HCT116 (cell line): ENCODE results near the gene ZNF678. TPM values are rescaled to one million over a fixed set of nuclear protein-coding genes. Genes with fewer than 3 reads are reported as not detected.
"Not testable (repeated sequence)": the region's sequence is repeated elsewhere in the genome, so short reads cannot be mapped to it uniquely, and the experiment has no call there.

Source experiments
- ATAC-seq: fragments of 200-7000 bp; cut with Tn5 transposase; 2 replicates; pipeline ENCODE4 v1.9.1; 2020; ENCODE audit warnings: mild to moderate bottlenecking, moderate library complexity
- BruUV-seq: library from RNA; stranded (reverse); fragments of 400-500 nt; replicated peaks from 2 replicates; lab custom pipeline; 2021; lab: Mats Ljungman, UMichigan
- CTCF ChIA-PET: fragments of 300-600 bp; sonication (Branson Sonifier 250); formaldehyde crosslinking; loops from one replicate; lab custom pipeline; 2021; ENCODE audit warnings: antibody characterized with exemption; lab: Charles Lee
- POLR2A ChIA-PET: fragments of 300-600, 350-600 bp; sonication (Branson Sonifier 250); formaldehyde crosslinking; loops from one replicate; lab custom pipeline; 2021; ENCODE audit warnings: antibody characterized with exemption; lab: Charles Lee
- RAD21 ChIA-PET, 2 experiments: fragments of 300-600 bp; sonication (Branson Sonifier 250); formaldehyde crosslinking; loops; one replicate each; lab custom pipeline; 2023; ENCODE audit warnings: low total read pairs in 2 of 2; ENCODE audit not compliant: uncharacterized antibody in 2 of 2, unreplicated experiment in 2 of 2, low non-redundant PET in 1 of 2; lab: Charles Lee
- DNase-seq: peaks from one replicate; pipeline ENCODE4 v3.0.0-alpha.2; 2010; ENCODE audit warnings: low read depth, low spot score
- H2AFZ ChIP-seq: fragments of 200-600 bp; shearing (Covaris generic), sonication (generic); 2 replicates; pipeline ENCODE4 v1.6.1; 2017; ENCODE audit warnings: low read depth, mixed run types, mixed read lengths, antibody characterized with exemption, low read length; ENCODE audit not compliant: poor library complexity, severe bottlenecking
- H3K27ac ChIP-seq: 2 replicates; pipeline ENCODE4 v1.5.1; 2012; ENCODE audit warnings: low read depth, low read length
- H3K27me3 ChIP-seq: fragments of 200-600 bp; sonication (generic); 2 replicates; pipeline ENCODE4 v1.6.1; 2016; ENCODE audit warnings: mixed run types, low read length, mixed read lengths; ENCODE audit not compliant: insufficient read depth
- H3K36me3 ChIP-seq, 2 experiments: fragments of 200-500 bp in 1 of 2; fragments of 200-600 bp in 1 of 2; sonication (Bioruptor generic) in 1 of 2; sonication (generic) in 1 of 2; 2 replicates each; pipeline versions ENCODE4 v1.5.1 to v1.6.1; 2014 to 2016; ENCODE audit warnings: low read length in 2 of 2, inconsistent platforms in 1 of 2, mixed read lengths in 1 of 2, mixed run types in 1 of 2; ENCODE audit not compliant: insufficient read depth in 2 of 2, control insufficient read depth in 1 of 2
- H3K4me1 ChIP-seq, 2 experiments: fragments of 200-600 bp in 1 of 2; sonication (generic) in 1 of 2; 2 replicates each; pipeline versions ENCODE4 v1.5.1 to v1.6.1; 2012 to 2017; ENCODE audit warnings: low read length in 2 of 2, inconsistent platforms in 1 of 2, mild to moderate bottlenecking in 1 of 2, mixed read lengths in 1 of 2, mixed run types in 1 of 2, moderate library complexity in 1 of 2; ENCODE audit not compliant: insufficient read depth in 2 of 2, control insufficient read depth in 1 of 2
- H3K4me2 ChIP-seq: fragments of 200-600 bp; sonication (generic); 2 replicates; pipeline ENCODE4 v1.6.1; 2017; ENCODE audit warnings: mixed run types, low read length, mixed read lengths
- H3K4me3 ChIP-seq, 2 experiments: fragments of 200-600 bp in 1 of 2; sonication (generic) in 1 of 2; replicated peaks in 1 of 2; 2 replicates each; pipeline ENCODE4 v1.5.1; 2011 to 2016; ENCODE audit warnings: low read length in 2 of 2, control low read depth in 1 of 2, low read depth in 1 of 2, mild to moderate bottlenecking in 1 of 2, mixed read lengths in 1 of 2, mixed run types in 1 of 2
- H3K79me2 ChIP-seq: fragments of 200-600 bp; sonication (generic); 2 replicates; pipeline ENCODE4 v1.6.1; 2017; ENCODE audit warnings: mild to moderate bottlenecking, mixed run types, low read length, moderate library complexity, mixed read lengths; ENCODE audit not compliant: insufficient read depth
- H3K9ac ChIP-seq: fragments of 200-600 bp; sonication (generic); 2 replicates; pipeline ENCODE4 v1.6.1; 2016; ENCODE audit warnings: low read length, mixed read lengths
- H3K9me2 ChIP-seq: fragments of 200-600 bp; sonication (generic), shearing (Covaris generic); 2 replicates; pipeline ENCODE4 v1.6.1; 2017; ENCODE audit warnings: mixed run types, mild to moderate bottlenecking, moderate library complexity; ENCODE audit not compliant: insufficient read depth
- H3K9me3 ChIP-seq, 2 experiments: fragments of 200-500 bp in 1 of 2; fragments of 200-600 bp in 1 of 2; sonication (Bioruptor generic) in 1 of 2; sonication (generic) in 1 of 2; 2 replicates each; pipeline ENCODE4 v1.6.1; 2014 to 2017; ENCODE audit warnings: low read length in 2 of 2, mixed read lengths in 2 of 2, inconsistent platforms in 1 of 2, low read depth in 1 of 2, mild to moderate bottlenecking in 1 of 2, mixed run types in 1 of 2, moderate library complexity in 1 of 2; ENCODE audit not compliant: control insufficient read depth in 1 of 2, insufficient read depth in 1 of 2
- H4K20me1 ChIP-seq: fragments of 200-600 bp; sonication (generic), shearing (Covaris generic); 2 replicates; pipeline ENCODE4 v1.6.1; 2017; ENCODE audit warnings: mixed run types, mild to moderate bottlenecking, moderate library complexity; ENCODE audit not compliant: insufficient read depth
- CBX3 ChIP-seq: IDR thresholded peaks from 2 replicates; pipeline ENCODE4 v1.6.1; 2012; ENCODE audit warnings: low read depth
- EGR1 ChIP-seq: IDR thresholded peaks from 2 replicates; pipeline ENCODE4 v1.6.1; 2012; ENCODE audit warnings: low read depth
- ELF1 ChIP-seq: IDR thresholded peaks from 2 replicates; pipeline ENCODE4 v1.6.1; 2012; ENCODE audit warnings: low read depth, borderline replicate concordance
- EZH2 ChIP-seq: fragments of 200-600 bp; sonication (generic); IDR thresholded peaks from 2 replicates; pipeline ENCODE4 v1.6.1; 2017; ENCODE audit warnings: antibody characterized with exemption, mixed run types
- FOSL1 ChIP-seq: IDR thresholded peaks from 2 replicates; pipeline ENCODE4 v1.6.1; 2012; ENCODE audit warnings: low read depth
- JUND ChIP-seq: IDR thresholded peaks from 2 replicates; pipeline ENCODE4 v1.6.1; 2012
- SRF ChIP-seq: IDR thresholded peaks from 2 replicates; pipeline ENCODE4 v1.6.1; 2012; ENCODE audit warnings: low read depth
- TCF7L2 ChIP-seq: IDR thresholded peaks from 2 replicates; pipeline ENCODE4 v1.7.0; 2011; ENCODE audit warnings: borderline replicate concordance, inconsistent platforms; ENCODE audit not compliant: insufficient read depth, insufficient read length; ENCODE audit errors: extremely low read depth
- YY1 ChIP-seq: IDR thresholded peaks from 2 replicates; pipeline ENCODE4 v1.6.1; 2011; ENCODE audit warnings: low read length, low read depth, moderate library complexity, mild to moderate bottlenecking; ENCODE audit not compliant: insufficient replicate concordance; ENCODE audit errors: extremely low read depth
- ZFX ChIP-seq: fragments of 450-650 bp; IDR thresholded peaks from 2 replicates; pipeline ENCODE4 v1.6.1; 2017
- intact Hi-C: fragments of 100-400 bp; cut with micrococcal nuclease; formaldehyde crosslinking; loops from 2 replicates; pipeline ENCODE4 v1.10.0; 2022
- total RNA-seq: library from RNA; stranded (reverse); gene quantifications from one replicate; pipeline ENCODE4 v1.2.1, GENCODE V29; 2021; ENCODE audit not compliant: unreplicated experiment
- TF ChIP-seq, protein P1 (sequence below): IDR thresholded peaks from 2 replicates; pipeline ENCODE4 v1.6.1; 2012
- TF ChIP-seq, protein P2 (sequence below): IDR thresholded peaks from 2 replicates; pipeline ENCODE4 v1.6.1; 2012

ZNF678 gene
- total RNA-seq, 1 experiment from 2014 or later: 6.1 TPM

DNA sequence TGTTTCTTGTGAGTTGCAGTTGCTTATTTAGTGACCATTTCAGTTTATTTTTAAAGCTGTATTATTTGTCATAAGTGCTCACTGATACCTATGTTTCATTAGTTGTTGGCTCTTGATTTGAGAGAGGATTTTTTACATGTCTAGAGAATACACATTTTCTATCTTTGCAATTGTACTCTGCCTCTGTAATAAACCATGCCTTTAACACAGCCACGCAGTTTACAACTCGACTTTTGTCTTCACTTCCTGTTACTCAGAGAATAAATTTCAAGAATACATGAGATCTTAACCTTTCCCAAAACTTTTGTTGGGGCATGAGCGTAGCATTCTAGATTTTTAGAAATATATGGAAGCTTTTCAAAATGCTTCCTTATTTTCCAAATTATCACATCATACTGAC is 14.9 kb upstream of the ZNF678 start:
- H3K9ac ChIP-seq: no peak overlapping the region
- H2AFZ ChIP-seq: no peak overlapping the region
- CTCF ChIA-PET: no interaction called here
- H3K27ac ChIP-seq: no peak overlapping the region
- POLR2A ChIA-PET: no interaction called here
- H3K4me2 ChIP-seq: no peak overlapping the region
- no peaks in the 10 kb centered on the region for H3K79me2 ChIP-seq
- no peaks in the 10 kb centered on the region for H3K9me3 ChIP-seq
- TF ChIP-seq YY1 (no peak), TCF7L2 (no peak)
- H3K4me1 ChIP-seq: no peaks in the 10 kb centered on the region
- H3K4me3 ChIP-seq: no peak overlapping the region
- DNase-seq (no peak), ATAC-seq (no peak)
- H3K36me3 ChIP-seq: no peaks in the 10 kb centered on the region
- BruUV-seq: no TSS peak
- H3K27me3 ChIP-seq: no peaks in the 10 kb centered on the region
- intact Hi-C loops: no loop called here
- no peaks in the 10 kb centered on the region for H4K20me1 ChIP-seq
- no peaks in the 10 kb centered on the region for H3K9me2 ChIP-seq
- RAD21 ChIA-PET: no interaction called here

GRCh38 chr1:227549892-227550291 is 13.5 kb upstream of the ZNF678 start:
- ChIA-PET RAD21 (no interaction called here), CTCF (no interaction called here), POLR2A (interaction anchor here (1.3 kb wide), 1 partner anchor 14 kb away, joined by 4 read pairs; the partner anchor contains the start of gene ZNF678)
- intact Hi-C loops: no loop called here
- ATAC-seq: no peak
- Histone ChIP-seq H3K4me2 (no peak overlapping the region), H3K27ac (no peak overlapping the region), H3K9me2 (no peaks in the 10 kb centered on the region), H3K9me3 (no peaks in the 10 kb centered on the region), H3K9ac (no peak overlapping the region), H3K79me2 (no peaks in the 10 kb centered on the region), H3K4me1 (no peaks in the 10 kb centered on the region), H3K4me3 (no peak overlapping the region), H4K20me1 (no peaks in the 10 kb centered on the region), H3K36me3 (no peaks in the 10 kb centered on the region), H2AFZ (no peak overlapping the region), H3K27me3 (no peaks in the 10 kb centered on the region)
- no TSS peak for BruUV-seq
- no peak for TF ChIP-seq EZH2
- no peak for TF ChIP-seq ZFX
- TF ChIP-seq, protein P1, sequence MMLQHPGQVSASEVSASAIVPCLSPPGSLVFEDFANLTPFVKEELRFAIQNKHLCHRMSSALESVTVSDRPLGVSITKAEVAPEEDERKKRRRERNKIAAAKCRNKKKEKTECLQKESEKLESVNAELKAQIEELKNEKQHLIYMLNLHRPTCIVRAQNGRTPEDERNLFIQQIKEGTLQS: no peak
- no peak for TF ChIP-seq FOSL1
- TF ChIP-seq CBX3: no peak
- no peak for TF ChIP-seq EGR1
- TF ChIP-seq JUND: no peak
- no peak for TF ChIP-seq ELF1
- TF ChIP-seq, protein P2, sequence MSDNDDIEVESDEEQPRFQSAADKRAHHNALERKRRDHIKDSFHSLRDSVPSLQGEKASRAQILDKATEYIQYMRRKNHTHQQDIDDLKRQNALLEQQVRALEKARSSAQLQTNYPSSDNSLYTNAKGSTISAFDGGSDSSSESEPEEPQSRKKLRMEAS: no peak
- TF ChIP-seq SRF: no peak
- no peak for DNase-seq

- POLR2A ChIA-PET, ATAC-seq, H4K20me1 ChIP-seq, CTCF ChIA-PET, DNase-seq, H3K9me2 ChIP-seq, H3K79me2 ChIP-seq, H3K27ac ChIP-seq, H3K4me3 ChIP-seq, intact Hi-C loops, H3K36me3 ChIP-seq, H3K4me2 ChIP-seq, H2AFZ ChIP-seq, H3K4me1 ChIP-seq, RAD21 ChIA-PET, BruUV-seq, H3K9ac ChIP-seq, H3K27me3 ChIP-seq, H3K9me3 ChIP-seq: not testable (repeated sequence)
Measured at GRCh38 chr1:227551881-227552280, 11.5 kb upstream of the ZNF678 start.
